HepG2 (cell line): ENCODE measurements around the gene DICER1.

ENCODE experiments used
- ARNT ChIP-seq: fragments of 450-650 bp; IDR thresholded peaks from 2 replicates; pipeline ENCODE4 v1.6.1; 2017
- CHD2 ChIP-seq: IDR thresholded peaks from 2 replicates; pipeline ENCODE4 v1.6.1; 2011; ENCODE audit warnings: low read depth, low read length, improper control_type of control experiment
- CTCF ChIP-seq: sonication (generic); formaldehyde crosslinking; IDR thresholded peaks from 2 replicates; pipeline ENCODE4 v1.5.0; 2020; ENCODE audit warnings: mild to moderate bottlenecking, missing genetic modification reagents, moderate library complexity
- GTF2F1 ChIP-seq: fragments of 150-350 bp; IDR thresholded peaks from 2 replicates; pipeline ENCODE4 v1.6.1; 2014; ENCODE audit warnings: low read length
- HBP1 ChIP-seq: IDR thresholded peaks from 2 replicates; pipeline ENCODE4 v1.6.1; 2016; ENCODE audit warnings: low read depth, control low read depth
- MAX ChIP-seq: IDR thresholded peaks from 2 replicates; pipeline ENCODE4 v1.6.1; 2012; ENCODE audit warnings: inconsistent platforms
- POLR2AphosphoS5 ChIP-seq: IDR thresholded peaks from 2 replicates; pipeline ENCODE4 v1.6.1; 2012; ENCODE audit warnings: low read depth, low read length
- THAP9 ChIP-seq: sonication (generic); formaldehyde crosslinking; IDR thresholded peaks from 2 replicates; pipeline ENCODE4; 2020; ENCODE audit warnings: missing genetic modification reagents, mild to moderate bottlenecking, borderline replicate concordance
- ZNF12 ChIP-seq: sonication (generic); formaldehyde crosslinking; IDR thresholded peaks from 2 replicates; pipeline ENCODE4 v1.5.0; 2020; ENCODE audit warnings: missing genetic modification reagents
- ZNF639 ChIP-seq: conservative IDR thresholded peaks from 2 replicates; pipeline ENCODE4 v1.6.1; 2018; ENCODE audit warnings: missing genetic modification reagents

GRCh38 chr14:95043314-95043713 lies 114.0 kb downstream of the DICER1 start:
- TF ChIP-seq HBP1 (no peak), CTCF (CRISPR knock-in tag) (no peak), MAX (no peak), ARNT (no peak), THAP9 (CRISPR knock-in tag) (no peak), ZNF12 (CRISPR knock-in tag) (no peak), CHD2 (no peak), ZNF639 (CRISPR knock-in tag) (no peak), GTF2F1 (no peak), POLR2AphosphoS5 (no peak)
